HG02970 (cell line): ENCODE data around the gene GLP2R.
"Not testable (repeated sequence)": the region's sequence is repeated elsewhere in the genome, so short reads cannot be mapped to it uniquely, and the experiment has no call there.

ENCODE experiments used
- ATAC-seq: cut with Tn5 transposase; IDR thresholded peaks from one replicate; pipeline ENCODE4 v1.9.1; 2021; ENCODE audit warnings: mild to moderate bottlenecking, moderate library complexity, moderate number of reproducible peaks; ENCODE audit not compliant: unreplicated experiment, low FRiP score

The GLP2R gene

DNA sequence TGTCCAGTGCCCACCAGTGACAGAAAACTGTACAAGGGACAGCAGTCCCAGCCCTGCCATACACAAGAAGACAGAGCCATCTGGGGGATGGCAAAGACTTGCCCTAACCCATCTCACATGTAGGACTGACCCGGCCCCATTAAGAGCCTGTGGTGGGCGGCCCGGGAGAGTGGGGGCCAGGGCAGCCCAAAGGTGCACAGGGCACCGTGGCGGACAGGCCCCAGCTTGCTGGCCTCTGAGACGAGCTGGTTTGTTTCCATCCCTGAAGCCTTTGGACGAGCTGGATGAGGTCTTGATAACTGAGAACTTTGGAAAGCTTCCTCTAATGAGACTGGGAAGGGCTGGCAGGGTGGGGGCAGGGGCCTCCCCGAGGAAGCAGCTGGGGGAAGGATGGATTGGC, 90.4 kb downstream of the GLP2R start:
- ATAC-seq, result no peak

DNA sequence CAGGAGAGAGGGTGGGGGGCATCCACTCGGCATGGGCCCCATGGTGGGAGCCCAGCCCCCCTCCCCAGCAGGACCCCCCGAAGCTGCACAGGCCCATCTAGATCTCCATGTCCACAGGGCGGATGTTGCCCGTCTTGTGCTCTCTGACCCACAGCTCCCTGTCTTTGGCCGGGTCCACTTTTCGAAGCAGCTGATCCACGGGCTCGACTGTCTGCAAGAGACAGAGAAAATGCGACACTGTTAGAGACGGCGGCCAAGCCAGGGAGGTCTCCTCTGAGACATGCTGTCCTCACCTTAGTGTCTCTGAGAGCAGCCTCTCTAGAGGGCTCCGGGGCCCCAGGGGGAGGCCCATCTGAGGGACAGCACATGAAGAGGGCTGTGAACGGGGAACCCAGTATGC, 91.4 kb downstream of the GLP2R start:
- no peak for ATAC-seq

DNA sequence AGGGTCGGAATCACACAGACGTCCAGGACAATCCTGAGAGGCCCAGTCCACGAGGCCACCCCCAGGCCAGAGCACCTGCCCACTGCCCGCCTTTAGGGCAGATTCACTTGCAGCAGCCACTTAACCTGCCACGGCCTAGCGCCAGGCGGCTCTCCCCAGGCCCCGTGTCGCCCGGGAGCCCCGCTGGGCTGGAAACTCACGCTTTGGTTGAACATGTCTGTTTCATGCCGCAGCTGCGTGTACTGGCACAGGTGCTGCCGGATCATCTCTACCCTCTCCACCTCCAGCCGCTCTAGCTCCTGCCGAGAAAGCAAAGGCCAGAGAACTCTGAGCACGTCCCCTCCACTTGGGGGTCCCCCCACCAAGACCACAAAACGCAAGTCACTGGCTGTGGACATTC, 92.1 kb downstream of the GLP2R start:
- ATAC-seq, result no peak

DNA sequence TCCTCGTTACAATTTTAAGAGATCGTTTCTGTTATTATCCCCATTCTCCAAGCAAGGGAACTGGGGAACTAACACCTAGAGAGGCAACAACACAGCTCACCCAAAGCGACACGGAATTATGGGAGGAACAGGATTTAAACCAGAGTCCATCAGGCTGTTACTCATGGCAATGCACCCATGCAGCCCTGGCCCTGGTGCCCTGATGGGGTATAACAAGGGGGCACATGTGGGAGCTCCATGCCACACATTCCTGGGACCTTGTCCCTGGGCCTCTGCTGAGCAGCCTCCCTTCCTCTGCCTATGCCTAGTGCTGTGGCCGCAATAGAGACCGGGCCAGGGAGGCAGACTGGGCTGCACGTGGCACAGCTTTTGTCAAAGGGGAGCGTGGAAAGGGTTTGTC, 92.6 kb downstream of the GLP2R start:
- ATAC-seq, result no peak

DNA sequence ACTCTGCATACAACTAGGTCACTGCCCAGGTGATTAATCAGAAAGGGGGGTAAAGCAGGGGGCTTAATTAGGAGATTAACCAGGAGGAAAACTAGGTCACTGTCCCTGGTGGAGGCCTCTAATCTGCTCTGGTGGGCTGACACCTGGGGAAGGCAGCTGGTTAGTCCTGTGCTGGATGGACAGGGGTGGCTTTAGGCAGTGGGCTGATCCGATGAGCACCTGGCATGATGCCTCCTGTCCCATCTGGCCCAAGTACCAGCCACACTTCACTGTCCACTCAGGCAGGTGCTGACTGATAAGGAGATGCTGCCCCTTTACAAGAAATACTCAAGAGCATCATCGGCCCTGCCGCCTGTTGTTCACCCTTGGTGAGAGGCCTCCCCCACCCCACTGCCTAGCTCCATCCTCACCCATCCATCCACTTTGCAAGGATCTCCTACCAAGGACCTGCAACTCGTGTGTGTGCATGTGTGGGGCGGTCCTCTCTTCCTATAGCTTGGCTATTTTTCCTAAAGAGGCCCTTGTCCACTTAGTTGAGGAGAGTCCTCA, 93.2 kb downstream of the GLP2R start:
- ATAC-seq, result no peak

DNA sequence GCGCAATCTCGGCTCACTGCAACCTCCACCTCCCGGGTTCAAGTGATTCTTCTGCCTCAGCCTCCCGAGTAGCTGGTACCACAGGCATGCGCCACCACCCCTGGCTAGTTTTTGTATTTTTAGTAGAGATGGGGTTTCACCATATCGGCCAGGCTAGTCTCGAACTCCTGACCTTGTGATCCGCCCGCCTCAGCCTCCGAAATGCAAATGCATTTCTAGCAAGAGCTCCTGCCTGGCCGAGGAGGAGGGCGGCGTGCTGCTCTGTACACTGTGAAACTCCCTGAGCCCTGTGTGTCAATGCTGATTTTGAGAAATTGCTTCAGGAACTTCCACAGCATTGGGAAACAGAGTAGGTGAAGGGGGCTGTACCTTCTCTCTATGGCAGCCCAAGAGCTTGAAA, 95.5 kb downstream of the GLP2R start:
- ATAC-seq, result not testable (repeated sequence)

DNA sequence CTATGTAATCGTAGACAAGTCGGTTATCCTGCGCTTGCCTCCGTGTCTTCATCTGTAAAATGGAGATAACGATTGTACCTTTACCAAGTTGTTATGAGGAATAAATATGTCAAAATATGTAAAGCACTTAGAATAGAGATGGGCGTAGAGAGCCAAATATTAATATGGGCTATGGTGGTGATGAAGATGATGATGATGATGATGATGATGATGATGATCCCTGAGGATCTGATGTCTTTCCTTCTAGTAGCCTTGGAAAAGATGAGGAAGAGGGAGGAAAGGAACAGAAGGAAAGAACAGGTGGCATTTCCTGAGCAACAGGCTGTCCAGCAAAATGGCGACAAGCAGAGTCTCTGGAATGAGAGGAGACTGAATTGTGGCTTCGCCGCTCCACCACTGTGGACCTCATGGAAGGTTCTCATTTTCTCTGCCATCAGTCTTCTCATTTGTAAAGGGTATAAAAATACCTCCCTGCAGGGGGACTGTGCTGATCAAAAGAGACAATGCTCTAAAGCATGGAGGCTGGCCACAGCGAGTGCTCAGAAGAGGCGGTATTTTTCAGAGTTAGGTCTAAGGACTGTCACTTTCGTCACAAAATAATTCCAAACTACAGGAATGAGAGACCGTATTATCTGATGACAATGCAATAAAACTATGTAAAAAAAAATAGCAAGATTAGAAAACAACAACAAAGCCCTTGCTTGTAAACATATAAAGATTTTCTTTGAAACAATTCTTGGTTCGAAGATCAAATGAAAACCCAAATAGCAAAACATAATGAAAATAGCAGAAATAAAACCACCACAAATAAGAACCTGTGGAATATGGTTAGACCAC, 96.5 kb downstream of the GLP2R start:
- no peak for ATAC-seq

DNA sequence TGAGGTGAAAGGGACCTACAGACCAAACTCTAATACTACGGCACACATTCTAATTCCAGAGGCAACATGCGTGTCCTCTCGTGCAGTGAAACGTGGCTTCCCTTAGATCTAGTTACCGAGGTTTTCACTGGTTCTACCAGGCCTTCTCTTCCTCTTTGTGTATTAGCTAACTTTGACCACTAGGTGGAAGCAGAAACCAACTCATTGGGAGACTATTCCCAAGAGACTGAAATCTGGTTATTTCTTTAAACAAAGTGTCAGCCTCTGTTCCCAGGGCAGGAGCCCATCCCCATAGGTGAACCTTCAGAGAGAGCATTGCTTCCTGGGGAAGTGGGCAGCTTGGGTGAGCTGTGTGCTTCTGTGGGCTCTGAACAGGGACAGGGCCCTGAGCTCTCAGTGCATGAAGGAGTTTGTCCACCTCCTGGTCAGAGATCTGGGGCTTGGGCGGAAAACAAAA, 99.0 kb downstream of the GLP2R start:
- no peak for ATAC-seq

DNA sequence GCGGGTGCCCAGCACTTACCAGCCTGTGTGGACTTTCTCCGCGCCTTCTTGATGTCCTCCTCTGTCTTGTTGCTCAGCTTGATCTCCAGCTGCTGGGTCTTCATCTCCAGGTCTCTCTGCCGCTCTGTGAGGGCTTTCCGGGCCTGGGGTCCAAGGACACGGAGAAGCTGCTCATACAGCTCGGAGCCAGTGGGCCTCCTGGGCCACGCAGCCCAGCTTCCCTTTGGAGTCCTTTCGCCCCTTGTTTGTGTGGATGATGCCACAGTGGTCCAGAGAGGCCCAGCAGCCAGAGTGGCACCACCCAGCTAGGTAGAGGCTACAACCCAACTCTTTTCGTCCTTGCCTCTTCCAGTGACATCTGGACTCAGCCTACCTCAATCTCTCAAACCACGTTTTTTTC, 99.7 kb downstream of the GLP2R start:
- ATAC-seq, result no peak

DNA sequence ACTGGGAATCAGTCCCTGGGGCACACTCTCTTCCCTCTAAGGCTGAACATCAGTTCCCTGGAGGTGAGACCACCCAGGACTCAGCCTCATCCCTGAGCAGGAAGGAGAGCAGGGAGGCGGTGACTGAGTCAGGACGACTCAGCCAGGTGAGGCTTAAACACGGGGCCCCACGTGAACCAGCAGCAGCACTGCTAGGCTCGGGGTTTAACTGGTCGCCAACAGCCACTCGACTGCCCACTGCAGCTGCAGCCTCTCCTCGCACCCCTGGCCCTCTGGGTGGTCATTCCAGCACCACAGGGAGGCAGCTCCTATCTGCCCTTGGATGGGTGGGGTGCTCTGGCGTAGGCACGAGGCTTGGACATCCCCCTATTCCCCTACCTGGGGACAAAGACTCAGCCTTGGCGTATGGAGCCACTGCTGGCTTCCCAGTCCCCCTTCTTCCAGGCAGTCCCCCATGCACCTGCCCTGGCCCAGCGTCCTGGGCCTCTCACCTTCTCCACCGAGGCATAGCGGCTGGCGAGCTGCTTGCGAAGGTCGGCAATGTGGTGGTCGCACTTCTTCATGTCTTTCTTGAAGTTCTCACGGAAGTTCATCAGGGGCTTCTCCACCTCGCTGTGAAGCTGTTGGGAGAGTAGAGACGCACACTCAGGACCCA, 100.6 kb downstream of the GLP2R start:
- ATAC-seq, result no peak

DNA sequence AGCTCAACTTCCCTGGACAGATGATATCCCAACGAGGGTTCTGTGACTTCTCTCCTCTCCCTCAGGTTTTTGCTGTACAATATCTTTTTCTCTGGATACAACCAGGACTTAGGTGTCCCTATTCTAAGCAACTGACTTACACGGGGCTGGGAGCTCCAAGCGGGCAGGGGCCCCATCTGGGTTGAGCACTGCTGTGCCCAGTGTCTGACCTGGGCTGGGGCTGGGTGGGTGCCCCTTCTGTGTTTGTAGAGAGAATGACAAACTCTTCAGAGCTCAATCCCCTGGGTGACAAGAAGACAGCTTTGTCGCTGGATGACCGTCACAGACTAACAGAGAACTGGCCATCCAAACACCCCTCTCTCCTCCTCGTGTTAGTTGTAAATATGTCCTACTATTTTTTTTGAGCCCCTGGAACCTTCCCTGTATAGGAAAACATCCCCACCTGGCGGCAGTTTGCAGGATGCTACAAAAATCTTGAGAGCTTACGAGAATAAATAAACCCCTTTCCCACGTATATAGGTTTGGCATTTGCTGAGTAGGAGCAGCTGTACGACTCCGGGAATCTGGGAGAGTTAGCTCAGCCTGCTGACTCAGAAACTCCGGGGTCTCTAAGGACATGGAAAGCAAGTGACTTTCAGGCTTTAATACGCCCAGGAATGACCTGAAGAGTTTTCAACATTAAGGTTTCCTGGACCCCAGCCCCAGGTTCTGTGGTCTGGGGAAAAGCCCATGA, 103.0 kb downstream of the GLP2R start:
- ATAC-seq, result no peak

DNA sequence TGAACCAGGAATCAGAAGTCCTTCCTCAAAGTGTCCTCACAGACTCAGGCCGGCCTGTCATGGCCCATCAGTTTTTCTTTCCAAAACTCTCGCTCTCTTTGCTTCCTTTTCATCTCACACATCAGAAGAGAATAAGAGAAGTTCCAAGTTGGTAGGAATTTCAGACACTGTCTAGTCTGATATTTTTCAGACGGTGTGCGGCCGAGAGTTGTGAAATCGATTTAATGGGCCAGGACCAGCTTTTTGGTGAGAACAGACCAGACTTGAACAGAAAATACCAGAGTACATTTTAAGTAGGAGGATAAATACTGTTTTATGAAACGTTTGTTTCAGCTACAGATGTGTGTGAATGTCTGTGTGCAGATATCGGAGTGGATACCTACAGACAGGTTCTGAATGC, 104.1 kb downstream of the GLP2R start:
- no peak for ATAC-seq

DNA sequence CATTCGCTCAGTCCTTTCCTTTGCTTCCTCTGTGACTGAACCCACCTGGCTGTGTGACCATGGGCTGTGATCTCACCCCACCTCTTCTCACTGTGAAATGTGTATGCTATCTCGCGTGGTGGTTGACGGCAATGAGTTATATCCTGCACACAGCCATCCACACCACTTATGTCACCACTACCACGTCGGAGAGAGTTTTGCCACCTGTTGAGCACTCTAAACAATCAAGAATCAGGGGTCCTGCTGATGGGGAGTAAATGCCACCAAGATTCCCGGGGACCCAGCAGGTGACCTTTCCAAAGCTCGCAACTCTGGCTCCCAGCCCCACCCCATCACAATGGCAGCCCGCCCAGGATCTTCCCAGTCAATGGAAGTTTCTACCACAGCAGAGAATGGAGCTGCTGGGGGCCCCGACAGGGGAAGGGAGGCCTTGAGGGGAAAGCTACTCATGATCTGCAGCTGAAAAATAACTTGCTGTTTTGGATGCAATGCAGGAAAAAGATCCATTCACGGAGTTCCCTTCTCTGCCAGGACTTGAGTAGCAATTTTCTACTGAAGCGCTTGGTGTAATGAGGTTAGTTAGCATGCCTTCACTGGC, 105.5 kb downstream of the GLP2R start:
- no peak for ATAC-seq

DNA sequence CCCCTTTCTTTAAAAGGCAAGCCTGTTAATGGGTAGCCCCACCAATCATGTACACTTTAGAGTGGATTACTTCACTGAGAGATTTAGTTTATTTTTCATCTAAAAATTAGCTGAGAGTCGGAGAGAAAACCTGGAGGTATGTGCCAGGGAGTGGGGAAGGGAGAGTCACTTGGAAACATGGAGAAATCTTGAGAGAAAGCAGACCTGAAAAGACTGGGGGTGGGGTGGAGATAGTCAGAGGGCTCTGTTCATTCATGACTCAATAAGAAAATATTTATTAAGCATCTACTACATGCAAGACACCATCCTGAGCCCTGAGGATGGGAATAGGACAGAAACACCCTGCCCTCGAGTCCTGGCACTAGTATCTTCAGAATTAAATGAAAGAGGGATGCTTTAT, 106.8 kb downstream of the GLP2R start:
- ATAC-seq, result no peak

DNA sequence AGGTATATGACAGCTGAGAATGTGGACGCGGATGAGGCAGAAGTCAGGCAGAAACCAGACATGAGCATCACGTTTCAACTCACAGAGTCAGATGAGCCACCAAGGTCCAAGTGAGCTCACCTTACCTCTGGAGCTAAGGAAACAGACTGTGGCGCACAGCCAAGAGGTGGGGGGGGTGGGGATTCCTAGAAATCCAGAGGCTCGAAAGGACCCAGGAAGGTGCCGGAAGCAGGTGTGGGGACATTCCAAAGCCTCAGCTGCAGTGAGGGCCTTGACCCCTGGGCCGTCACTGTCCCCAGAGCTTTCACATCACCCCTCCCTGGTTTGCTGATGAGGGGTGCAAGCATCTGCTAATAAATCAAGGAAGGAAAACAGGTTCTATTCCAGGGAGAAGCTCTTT, 108.6 kb downstream of the GLP2R start:
- no peak for ATAC-seq

DNA sequence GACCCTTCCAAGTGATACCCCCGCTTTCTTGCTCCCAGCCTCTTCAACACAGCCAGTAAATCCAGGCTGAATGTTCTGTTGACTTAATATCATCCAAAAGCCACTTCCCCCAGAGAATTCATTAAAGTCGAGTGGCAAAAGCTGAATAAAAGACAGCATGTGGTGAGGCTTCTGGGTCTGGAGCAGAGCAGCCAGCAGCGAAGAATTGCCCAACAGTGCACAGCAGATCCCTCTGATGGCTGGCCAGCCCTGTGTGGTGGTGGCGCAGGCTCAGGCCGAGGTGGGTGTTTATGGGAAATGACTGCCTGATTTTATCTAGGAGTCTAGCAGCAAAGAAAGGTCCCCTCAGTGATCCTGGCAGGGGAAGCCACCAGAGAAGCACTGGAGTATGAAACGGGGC, 109.7 kb downstream of the GLP2R start:
- no peak for ATAC-seq

DNA sequence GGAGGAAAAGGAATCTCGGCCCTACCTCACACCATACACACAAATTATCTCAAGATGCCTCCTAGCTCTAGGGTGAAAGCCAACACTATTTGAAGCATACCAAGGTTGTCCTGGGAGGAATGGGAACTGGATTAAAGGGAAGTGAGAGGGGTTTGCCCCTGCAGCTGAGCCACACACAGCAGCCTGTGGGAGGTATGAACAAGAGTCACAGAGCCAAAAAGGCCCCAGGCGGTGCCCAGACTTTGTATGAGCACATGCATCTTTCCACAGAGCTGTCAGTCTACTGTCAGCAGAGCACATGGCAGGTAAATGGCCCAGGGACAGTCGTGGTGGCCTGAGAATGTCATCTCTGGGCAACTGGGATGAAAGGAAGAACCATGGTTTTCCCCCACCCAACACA, 110.4 kb downstream of the GLP2R start:
- ATAC-seq, result no peak

DNA sequence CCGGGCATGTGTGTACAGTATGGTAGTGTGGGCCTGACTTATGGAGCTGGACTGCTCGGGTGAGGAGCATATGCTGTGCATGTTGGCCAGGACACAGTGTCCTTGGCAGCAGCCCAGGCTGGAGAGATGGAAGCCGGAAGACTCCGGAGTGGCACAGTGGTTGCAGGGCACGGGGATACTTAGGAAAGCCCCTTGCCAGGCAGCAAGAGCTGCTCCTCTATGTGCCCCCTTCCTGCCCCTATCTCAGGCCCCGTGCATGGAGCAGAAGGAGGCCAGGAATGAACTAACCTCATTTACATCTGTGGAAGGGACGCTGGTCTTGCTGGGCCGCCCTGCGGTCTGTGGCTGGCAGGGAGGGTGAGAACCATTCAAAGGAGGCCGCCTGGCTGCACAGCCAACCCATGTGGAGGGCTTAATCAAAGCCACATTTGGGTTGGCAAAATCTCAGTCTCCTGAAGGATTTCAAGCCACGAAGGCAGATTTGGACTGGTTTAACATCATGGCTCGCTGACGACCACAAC, 111.6 kb downstream of the GLP2R start:
- no peak for ATAC-seq

DNA sequence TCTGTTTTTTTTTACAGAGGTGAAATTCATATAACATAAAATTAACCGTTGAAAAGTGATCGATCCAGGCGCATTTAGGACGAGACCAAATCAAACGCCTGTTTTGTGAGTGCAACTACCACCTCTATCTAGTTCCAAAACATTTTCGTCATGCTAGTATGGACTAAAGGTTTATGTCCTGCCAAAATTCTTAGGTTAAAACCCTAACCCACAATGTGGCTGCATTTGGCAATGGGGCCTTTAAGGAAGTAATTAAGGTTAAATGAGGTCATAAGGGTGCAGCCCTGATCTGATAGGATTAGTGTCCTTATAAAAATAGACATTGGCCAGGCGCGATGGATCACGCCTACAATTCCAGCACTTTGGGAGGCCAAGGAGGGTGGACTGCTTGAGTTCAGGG, 112.2 kb downstream of the GLP2R start:
- ATAC-seq, result no peak

DNA sequence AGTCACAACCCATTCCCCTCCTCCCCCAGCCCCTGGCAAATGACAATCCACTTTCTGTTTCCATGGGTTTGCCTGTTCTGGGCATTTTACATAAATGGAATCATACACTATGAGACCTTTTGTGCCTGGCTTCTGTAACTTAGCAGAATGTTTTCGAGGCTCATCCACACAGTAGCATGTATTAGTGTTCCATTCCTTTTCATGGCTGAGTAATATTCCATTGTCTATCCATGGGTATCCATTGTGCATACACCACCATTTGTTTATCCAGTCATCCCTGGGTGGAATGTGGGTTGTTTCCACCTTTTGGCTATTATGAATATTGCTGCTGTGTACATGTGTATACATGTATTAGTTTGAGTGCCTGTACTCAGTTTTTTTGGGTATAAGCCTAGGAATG, 113.0 kb downstream of the GLP2R start:
- ATAC-seq, result no peak

DNA sequence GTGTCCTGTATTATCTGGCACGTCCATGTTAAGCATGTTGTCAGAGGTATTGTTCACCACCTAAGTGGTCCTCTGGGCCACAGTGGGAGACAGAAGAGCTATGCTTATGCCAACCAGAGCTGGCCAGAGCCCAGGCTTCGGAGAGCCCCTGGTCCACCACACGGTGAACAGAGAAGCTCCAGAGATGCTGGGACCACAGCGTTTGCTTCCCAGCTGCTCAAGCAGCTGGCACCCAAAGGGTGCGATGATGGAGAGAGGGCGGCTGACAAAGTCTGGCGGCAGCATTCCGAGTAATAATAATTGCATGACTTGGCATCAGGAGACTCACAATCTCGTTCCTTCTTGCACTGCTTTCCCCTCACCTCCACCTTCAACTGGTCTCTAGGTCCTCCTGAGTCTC, 115.1 kb downstream of the GLP2R start:
- ATAC-seq, result no peak
